ENCODE measurements around the gene AJM1.

DNA sequence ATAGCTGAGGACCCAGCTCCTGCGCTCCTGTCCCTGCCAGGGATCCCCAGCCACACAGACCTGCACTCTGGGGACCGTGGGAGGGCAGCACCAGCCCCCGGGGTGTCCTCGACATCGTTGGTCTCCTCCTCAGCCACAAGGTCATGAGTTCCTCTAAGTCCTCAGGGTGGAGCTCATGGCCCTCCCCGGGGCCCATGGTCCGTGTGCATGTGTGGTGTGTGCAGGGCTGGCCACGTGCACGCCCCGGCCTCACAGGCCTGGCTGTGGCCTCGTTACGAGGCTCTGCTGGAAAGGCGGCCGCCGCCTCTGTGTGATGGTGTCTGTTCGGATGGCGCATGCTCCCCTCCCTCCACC, 16.1 kb upstream of the AJM1 start:
- TF ChIP-seq, protein P1, sequence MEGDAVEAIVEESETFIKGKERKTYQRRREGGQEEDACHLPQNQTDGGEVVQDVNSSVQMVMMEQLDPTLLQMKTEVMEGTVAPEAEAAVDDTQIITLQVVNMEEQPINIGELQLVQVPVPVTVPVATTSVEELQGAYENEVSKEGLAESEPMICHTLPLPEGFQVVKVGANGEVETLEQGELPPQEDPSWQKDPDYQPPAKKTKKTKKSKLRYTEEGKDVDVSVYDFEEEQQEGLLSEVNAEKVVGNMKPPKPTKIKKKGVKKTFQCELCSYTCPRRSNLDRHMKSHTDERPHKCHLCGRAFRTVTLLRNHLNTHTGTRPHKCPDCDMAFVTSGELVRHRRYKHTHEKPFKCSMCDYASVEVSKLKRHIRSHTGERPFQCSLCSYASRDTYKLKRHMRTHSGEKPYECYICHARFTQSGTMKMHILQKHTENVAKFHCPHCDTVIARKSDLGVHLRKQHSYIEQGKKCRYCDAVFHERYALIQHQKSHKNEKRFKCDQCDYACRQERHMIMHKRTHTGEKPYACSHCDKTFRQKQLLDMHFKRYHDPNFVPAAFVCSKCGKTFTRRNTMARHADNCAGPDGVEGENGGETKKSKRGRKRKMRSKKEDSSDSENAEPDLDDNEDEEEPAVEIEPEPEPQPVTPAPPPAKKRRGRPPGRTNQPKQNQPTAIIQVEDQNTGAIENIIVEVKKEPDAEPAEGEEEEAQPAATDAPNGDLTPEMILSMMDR (conservative IDR thresholded peaks at IDR 0.05; ENCODE audit: low read length): no peak
- TF ChIP-seq EZH2phosphoT487 (IDR thresholded peaks at IDR 0.05; ENCODE audit: borderline replicate concordance, low read depth, low read length): no peak

All from OCI-LY7 (cell line).